ENCODE data around the gene RPS4Y1. TPM values are rescaled to one million over a fixed set of nuclear protein-coding genes. Genes with fewer than 3 reads are reported as not detected.

Gene RPS4Y1
- total and polyA plus RNA-seq, 2 of the 8 experiments (the other 6 are each of a cell fraction or from before 2014, with no cell fraction given) = 259 to 790 TPM

DNA sequence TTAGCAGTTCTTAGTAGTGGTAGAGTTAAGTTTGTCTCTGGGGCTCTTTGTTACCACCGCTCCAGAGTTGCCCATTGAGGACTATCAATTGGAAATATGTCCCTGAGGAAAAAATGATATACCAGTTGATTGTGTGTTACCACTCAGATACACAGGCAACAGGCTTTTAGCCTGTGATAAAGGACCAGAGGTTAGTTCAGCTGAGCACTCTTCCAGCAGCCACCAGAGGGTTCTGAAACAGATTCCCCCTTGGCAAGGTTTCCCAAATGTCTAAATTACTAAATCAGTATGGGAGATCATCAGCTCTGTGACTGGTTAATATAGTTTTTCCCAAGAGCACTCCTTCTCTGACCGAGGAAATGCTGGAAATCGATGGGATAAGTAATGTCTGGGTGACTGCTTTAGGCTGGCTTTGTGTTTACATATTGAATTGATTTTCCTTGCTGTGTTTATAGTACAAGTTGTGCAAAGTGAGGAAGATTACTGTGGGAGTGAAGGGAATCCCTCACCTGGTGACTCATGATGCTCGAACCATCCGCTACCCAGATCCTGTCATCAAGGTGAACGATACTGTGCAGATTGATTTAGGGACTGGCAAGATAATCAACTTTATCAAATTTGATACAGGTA, 12.9 kb downstream of the RPS4Y1 start:
- H3K4me1 ChIP-seq (replicated peaks in 1 of 4; ENCODE audit: control insufficient read depth in 3 of 4, insufficient read depth in 4 of 4, low read length in 3 of 4) = no peaks in the 10 kb centered on the region
- no peak overlapping the region for H2AK5ac ChIP-seq (ENCODE audit: low read depth, low read length)
- 98% methylated on average over 6 of the region's 6 CpGs; no CpG with 5 or more reads in 1 of the 2 experiments for WGBS, 2 experiments (ENCODE audit: extremely low coverage in 1 of 2, insufficient coverage in 1 of 2, insufficient read length in 1 of 2, insufficient replicate concordance in 2 of 2, low coverage in 1 of 2, low lambda C conversion rate in 2 of 2, missing lambda C conversion rate in 1 of 2)
- peaks cover 5 to 93% of the 10 kb centered on the region in 2 experiments; a peak in 3 of 4 replicates for H3K79me2 ChIP-seq (ENCODE audit: control insufficient read depth in 1 of 2, insufficient read depth in 2 of 2, low read length in 2 of 2)
- H2BK15ac ChIP-seq (ENCODE audit: low read length) = no peak overlapping the region
- H3K4ac ChIP-seq (replicated peaks; ENCODE audit: insufficient read length, low read depth, low read length) = no peak overlapping the region
- FAIRE-seq = no peak
- H3K4me3 ChIP-seq (ENCODE audit: extremely low read depth in 1 of 4, insufficient read depth in 2 of 4, low read depth in 3 of 4, low read length in 4 of 4) = no peak overlapping the region
- no peak for DNase-seq (ENCODE audit: low read depth in 1 of 2, low spot score in 2 of 2)
- no peak overlapping the region for H2BK12ac ChIP-seq (ENCODE audit: low read depth, low read length)
- no peak overlapping the region for H4K91ac ChIP-seq (replicated peaks; ENCODE audit: insufficient read length, low read length)
- H3K27me3 ChIP-seq (replicated peaks in 1 of 4; ENCODE audit: control insufficient read depth in 3 of 4, extremely low read depth in 1 of 4, insufficient read depth in 3 of 4, low read length in 3 of 4) = no peaks in the 10 kb centered on the region
- TF ChIP-seq TBP (IDR thresholded peaks at IDR 0.05; ENCODE audit: low read depth, low read length) (no peak), TAF1 (IDR thresholded peaks at IDR 0.05; ENCODE audit: low read depth, low read length) (no peak), RAD21 (IDR thresholded peaks at IDR 0.05 in 1 of 2, conservative IDR thresholded peaks at IDR 0.05 in 1 of 2; ENCODE audit: low read depth in 2 of 2, low read length in 2 of 2) (no peak), TCF12 (IDR thresholded peaks at IDR 0.05; ENCODE audit: low read depth, low read length) (no peak), POU5F1 (IDR thresholded peaks at IDR 0.05; ENCODE audit: low read depth, low read length) (no peak)
- CTCF ChIA-PET (ENCODE audit: partially characterized antibody) = no interaction called here
- no peak overlapping the region for H3K18ac ChIP-seq (ENCODE audit: extremely low read depth, low read length)
- H3K4me2 ChIP-seq (ENCODE audit: insufficient read depth in 1 of 2, low read depth in 2 of 2, low read length in 2 of 2) = no peak overlapping the region
- no peak overlapping the region for H4K8ac ChIP-seq (ENCODE audit: extremely low read depth, insufficient read depth, low read length)
- H3K9ac ChIP-seq (replicated peaks in 1 of 4; ENCODE audit: extremely low read depth in 1 of 4, low read depth in 3 of 4, low read length in 3 of 4) = no peak overlapping the region
- H3K14ac ChIP-seq (ENCODE audit: insufficient read length) = no peak overlapping the region
- H4K20me1 ChIP-seq (replicated peaks in 1 of 2; ENCODE audit: control insufficient read depth in 1 of 2, insufficient read depth in 2 of 2, low read length in 2 of 2) = peaks cover 4 to 18% of the 10 kb centered on the region in 2 experiments
- H2BK5ac ChIP-seq (ENCODE audit: low read depth, low read length) = no peak overlapping the region
- no peaks in the 10 kb centered on the region for H3K9me3 ChIP-seq (ENCODE audit: insufficient read depth in 2 of 2, low read depth in 1 of 2, low read length in 1 of 2)
- H3K79me1 ChIP-seq (ENCODE audit: low read depth, low read length) = no peaks in the 10 kb centered on the region
- H3K23me2 ChIP-seq (ENCODE audit: low read depth, low read length) = no peaks in the 10 kb centered on the region
- H2BK120ac ChIP-seq (replicated peaks; ENCODE audit: low read depth, low read length) = no peak overlapping the region
- no peak overlapping the region for H2AFZ ChIP-seq (ENCODE audit: low read length)
- no peak overlapping the region for H3K56ac ChIP-seq (replicated peaks; ENCODE audit: insufficient read length, low read depth, low read length)
- H3K23ac ChIP-seq (ENCODE audit: insufficient read length) = no peak overlapping the region
- H3K36me3 ChIP-seq (ENCODE audit: control insufficient read depth in 2 of 4, insufficient read depth in 4 of 4, low read length in 3 of 4) = peaks cover 12 to 80% (median 42%) of the 10 kb centered on the region in 4 experiments
- H4K5ac ChIP-seq (ENCODE audit: insufficient read length, low read depth, low read length) = no peak overlapping the region
- H2BK20ac ChIP-seq (ENCODE audit: low read length) = no peak overlapping the region
- POLR2A ChIA-PET (ENCODE audit: partially characterized antibody) = interaction anchor here (4.4 kb wide), 1 partner anchor 11 kb away, joined by 37 read pairs; the partner anchor contains the start of gene RPS4Y1
- H3K27ac ChIP-seq (ENCODE audit: low read depth, low read length) = no peak overlapping the region

Data from H1 (cell line).